ACC112 (cell line): ENCODE data around the gene ADORA3.

Experiments
- H2AFZ ChIP-seq: fragments of 200-600 bp; sonication (generic); one replicate; pipeline ENCODE4 v1.6.0; 2017; ENCODE audit warnings: antibody characterized with exemption, low read length; ENCODE audit not compliant: unreplicated experiment
- H3K27ac ChIP-seq: fragments of 200-600 bp; sonication (generic); 2 replicates; pipeline ENCODE4 v1.5.1; 2014; ENCODE audit warnings: low read depth, mild to moderate bottlenecking, antibody characterized with exemption, low read length, moderate library complexity
- H3K27me3 ChIP-seq: fragments of 200-600 bp; sonication (generic); 2 replicates; pipeline ENCODE4 v1.6.1; 2014; ENCODE audit warnings: mild to moderate bottlenecking, antibody characterized with exemption, low read length, moderate library complexity, mixed read lengths; ENCODE audit not compliant: insufficient read depth
- H3K36me3 ChIP-seq: fragments of 200-600 bp; sonication (generic); 2 replicates; pipeline ENCODE4 v1.6.1; 2016; ENCODE audit warnings: mild to moderate bottlenecking, antibody characterized with exemption, low read length, moderate library complexity, mixed read lengths; ENCODE audit not compliant: insufficient read depth
- H3K4me1 ChIP-seq: fragments of 200-600 bp; sonication (generic); one replicate; pipeline ENCODE4 v1.6.1; 2016; ENCODE audit warnings: low read length, mixed read lengths; ENCODE audit not compliant: insufficient read depth, unreplicated experiment, control insufficient read depth
- H3K4me3 ChIP-seq: fragments of 200-600 bp; sonication (generic); 2 replicates; pipeline ENCODE4 v1.5.1; 2014; ENCODE audit warnings: mild to moderate bottlenecking, low read depth, low read length
- H3K79me2 ChIP-seq: fragments of 200-600 bp; sonication (generic); one replicate; pipeline ENCODE4 v1.6.0; 2016; ENCODE audit warnings: low read length; ENCODE audit not compliant: control insufficient read depth, unreplicated experiment, insufficient read depth

The ADORA3 gene

GRCh38 chr1:111487133-111487532, 16.3 kb downstream of the ADORA3 start:
- Histone ChIP-seq H3K27me3 (peaks cover 2% of the 10 kb centered on the region; the same call in 1 of the 2 replicates), H3K27ac (no peak overlapping the region), H2AFZ (no peak overlapping the region), H3K4me1 (no peaks in the 10 kb centered on the region), H3K36me3 (no peaks in the 10 kb centered on the region), H3K79me2 (no peaks in the 10 kb centered on the region), H3K4me3 (no peak overlapping the region)

DNA sequence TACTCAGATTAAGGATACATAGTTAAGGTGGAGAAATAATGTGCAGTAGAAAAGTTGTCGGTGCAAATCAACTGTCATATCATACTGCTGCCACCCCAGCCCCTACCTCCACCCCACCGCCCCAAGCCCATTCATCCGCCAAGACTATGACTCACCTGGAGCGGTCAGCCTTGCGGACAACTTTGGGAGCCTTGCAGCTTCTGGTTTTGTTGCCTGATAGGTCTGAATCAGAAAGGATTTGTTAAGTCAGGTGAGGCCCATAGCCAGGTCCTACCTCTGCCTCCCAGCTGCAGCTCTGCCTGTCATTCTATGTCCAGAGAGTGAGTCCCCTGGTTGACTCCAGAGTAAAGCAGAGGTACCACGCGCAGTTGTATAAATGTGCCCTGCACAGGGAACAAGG, 17.0 kb downstream of the ADORA3 start:
- Histone ChIP-seq H3K36me3 (no peaks in the 10 kb centered on the region), H3K79me2 (no peaks in the 10 kb centered on the region), H3K27me3 (no peaks in the 10 kb centered on the region), H3K4me3 (no peak overlapping the region), H3K27ac (no peak overlapping the region), H3K4me1 (no peaks in the 10 kb centered on the region), H2AFZ (no peak overlapping the region)

DNA sequence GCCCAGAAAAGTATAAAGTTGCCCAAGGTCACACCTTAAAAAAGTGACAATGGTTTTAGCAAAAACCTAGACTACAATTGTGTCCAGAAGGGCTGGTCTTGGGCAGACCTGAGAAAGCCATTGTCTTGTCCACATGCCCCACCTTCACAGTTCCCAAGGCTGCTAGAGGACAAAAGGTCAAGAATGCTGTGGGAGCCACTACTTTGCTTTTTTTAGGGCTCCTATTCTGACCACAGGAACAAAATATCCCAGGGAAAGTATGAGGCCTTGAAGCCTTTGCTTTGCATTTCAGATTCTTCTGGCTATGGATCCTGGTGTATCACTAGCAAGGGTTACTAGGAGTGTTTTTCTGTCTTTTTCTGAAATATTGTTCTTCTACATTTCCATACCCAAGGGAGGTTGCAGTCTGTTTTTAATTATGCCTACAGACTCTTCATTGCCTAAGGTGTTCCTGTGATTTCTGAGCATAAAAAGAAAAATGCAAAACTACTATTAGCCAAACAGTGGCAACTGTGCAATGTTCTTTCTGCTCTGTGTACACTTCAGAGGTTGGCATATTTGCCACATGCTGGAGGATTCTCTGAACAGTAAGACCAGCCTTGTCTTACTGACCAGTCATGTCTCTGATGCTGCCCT, 18.9 kb downstream of the ADORA3 start:
- H3K27me3 ChIP-seq = no peaks in the 10 kb centered on the region
- H3K4me1 ChIP-seq = no peaks in the 10 kb centered on the region
- no peak overlapping the region for H3K4me3 ChIP-seq
- H2AFZ ChIP-seq = no peak overlapping the region
- H3K79me2 ChIP-seq = no peaks in the 10 kb centered on the region
- H3K36me3 ChIP-seq = no peaks in the 10 kb centered on the region
- no peak overlapping the region for H3K27ac ChIP-seq

DNA sequence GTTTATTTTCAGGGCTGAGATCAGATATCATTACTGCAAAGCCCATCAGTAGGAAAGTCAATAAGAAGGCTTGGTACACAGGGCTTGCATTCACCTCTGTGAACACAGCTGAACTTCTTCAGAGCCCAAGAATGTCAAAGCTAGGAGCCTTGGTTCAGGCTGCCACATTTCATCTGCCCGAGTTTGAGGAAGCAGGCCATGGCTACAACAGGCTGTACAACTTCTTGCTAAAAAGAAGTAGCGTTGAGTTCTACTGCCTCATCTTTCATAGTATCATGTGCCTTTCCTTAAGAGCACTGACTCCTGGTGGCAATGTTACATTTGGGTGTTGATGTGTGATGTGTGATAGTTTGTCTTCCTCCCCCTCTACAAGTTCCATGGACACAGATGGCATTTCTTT, 19.6 kb downstream of the ADORA3 start:
- Histone ChIP-seq H3K79me2 (no peaks in the 10 kb centered on the region), H3K4me3 (no peak overlapping the region), H3K27me3 (no peaks in the 10 kb centered on the region), H2AFZ (no peak overlapping the region), H3K36me3 (no peaks in the 10 kb centered on the region), H3K27ac (no peak overlapping the region), H3K4me1 (no peaks in the 10 kb centered on the region)

DNA sequence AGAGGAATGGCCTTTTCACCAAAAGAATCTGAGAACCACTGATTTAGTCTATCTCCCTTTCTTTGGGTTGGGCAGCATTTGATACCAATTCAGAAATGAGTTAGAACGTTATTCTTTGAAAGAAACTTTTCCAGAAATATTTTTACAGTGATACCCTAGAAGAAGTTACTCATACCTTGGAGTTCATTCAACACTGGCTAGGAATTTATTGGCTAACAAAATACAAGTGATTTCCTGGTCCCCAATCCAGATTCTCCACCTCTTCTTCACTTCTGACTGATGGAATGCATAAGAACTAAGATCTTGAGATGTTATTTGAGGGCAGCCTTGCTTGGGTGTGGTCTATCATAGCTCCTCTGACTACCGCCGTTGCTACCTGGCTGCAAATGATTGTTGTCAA, 20.3 kb downstream of the ADORA3 start:
- no peak overlapping the region for H3K27ac ChIP-seq
- H3K27me3 ChIP-seq = no peaks in the 10 kb centered on the region
- no peaks in the 10 kb centered on the region for H3K36me3 ChIP-seq
- no peaks in the 10 kb centered on the region for H3K79me2 ChIP-seq
- H3K4me1 ChIP-seq = no peaks in the 10 kb centered on the region
- H3K4me3 ChIP-seq = no peak overlapping the region
- H2AFZ ChIP-seq = no peak overlapping the region

DNA sequence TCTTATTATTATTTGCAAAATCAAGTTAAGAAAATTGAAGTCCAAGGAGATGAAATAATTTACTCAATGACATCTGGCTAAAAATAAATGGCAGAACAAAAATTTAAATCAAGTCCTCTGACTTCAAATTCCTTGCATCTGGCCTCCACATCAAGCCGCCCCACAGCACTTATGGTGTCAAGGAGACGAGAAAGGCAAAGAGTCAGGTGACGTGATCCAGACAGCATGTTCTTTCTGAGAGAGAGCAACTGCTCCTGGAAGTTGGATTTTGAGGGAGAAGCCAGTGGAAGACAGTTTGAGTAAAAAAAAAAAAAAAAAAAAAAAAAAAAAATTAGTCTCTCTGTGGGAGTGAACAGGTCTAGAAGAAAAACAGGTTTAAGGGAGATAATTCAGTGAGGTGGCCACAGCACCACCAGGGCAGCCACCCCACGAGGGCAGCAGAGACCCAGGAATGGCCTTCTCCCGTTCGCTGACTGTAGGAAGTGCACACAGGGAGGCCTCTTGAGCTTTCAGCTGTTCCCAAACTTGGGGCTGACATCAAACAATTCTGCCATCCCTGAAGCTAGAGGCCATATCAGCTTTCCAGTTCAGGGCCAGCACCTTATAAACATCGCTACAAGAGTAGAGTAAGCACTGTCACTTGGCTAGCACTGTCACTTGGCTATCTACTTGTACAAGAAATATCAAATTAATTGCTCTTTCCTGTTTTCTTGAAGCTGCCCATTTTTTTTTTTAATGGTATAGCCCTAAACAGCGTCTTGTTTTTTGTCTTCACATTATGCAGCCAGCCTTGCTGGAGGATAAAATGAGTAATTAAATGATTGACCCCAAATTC, 21.8 kb downstream of the ADORA3 start:
- no peaks in the 10 kb centered on the region for H3K27me3 ChIP-seq
- H3K79me2 ChIP-seq = no peaks in the 10 kb centered on the region
- H3K36me3 ChIP-seq = no peaks in the 10 kb centered on the region
- no peak overlapping the region for H3K27ac ChIP-seq
- H3K4me1 ChIP-seq = no peaks in the 10 kb centered on the region
- H3K4me3 ChIP-seq = no peak overlapping the region
- no peak overlapping the region for H2AFZ ChIP-seq

GRCh38 chr1:111480674-111481073, 22.8 kb downstream of the ADORA3 start:
- Histone ChIP-seq H3K27ac (no peak overlapping the region), H3K4me3 (no peak overlapping the region), H2AFZ (no peak overlapping the region)

GRCh38 chr1:111476761-111477309, 26.6 kb downstream of the ADORA3 start:
- no peak overlapping the region for H3K4me3 ChIP-seq
- no peak overlapping the region for H2AFZ ChIP-seq
- no peaks in the 10 kb centered on the region for H3K79me2 ChIP-seq
- H3K4me1 ChIP-seq = peaks cover 3% of the 10 kb centered on the region
- H3K27me3 ChIP-seq = no peaks in the 10 kb centered on the region
- no peaks in the 10 kb centered on the region for H3K36me3 ChIP-seq
- no peak overlapping the region for H3K27ac ChIP-seq

More at GRCh38 chr1:111480674-111481073, 22.8 kb downstream of the ADORA3 start:
- H3K79me2 ChIP-seq = no peaks in the 10 kb centered on the region
- H3K27me3 ChIP-seq = no peaks in the 10 kb centered on the region
- no peaks in the 10 kb centered on the region for H3K36me3 ChIP-seq
- no peaks in the 10 kb centered on the region for H3K4me1 ChIP-seq

- Histone ChIP-seq H3K27me3 (no peaks in the 10 kb centered on the region), H3K36me3 (no peaks in the 10 kb centered on the region), H3K27ac (no peak overlapping the region), H3K4me1 (peaks cover 3% of the 10 kb centered on the region), H3K4me3 (no peak overlapping the region), H2AFZ (no peak overlapping the region), H3K79me2 (no peaks in the 10 kb centered on the region)
Observed at GRCh38 chr1:111476214-111476613, 27.2 kb downstream of the ADORA3 start.

DNA sequence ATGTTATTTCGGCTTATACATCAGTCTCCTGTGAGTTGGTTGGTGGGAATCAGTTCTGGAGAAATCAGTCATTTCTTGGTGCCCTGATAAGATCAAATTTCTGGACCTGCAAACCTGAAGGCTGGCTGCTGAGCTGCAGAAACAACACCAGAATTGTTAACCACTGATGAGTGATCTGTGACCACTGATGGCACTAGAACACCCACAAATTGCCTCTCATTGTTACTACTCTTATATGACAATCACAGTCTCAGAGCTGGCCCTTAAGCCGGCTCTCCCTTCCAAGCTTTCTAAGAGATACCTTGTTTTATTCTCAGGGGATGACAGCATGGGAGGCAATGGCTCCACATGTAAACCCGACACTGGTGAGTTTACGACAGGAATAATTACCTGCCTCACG, 27.7 kb downstream of the ADORA3 start:
- H2AFZ ChIP-seq = no peak overlapping the region
- no peak overlapping the region for H3K4me3 ChIP-seq
- H3K27ac ChIP-seq = no peak overlapping the region
- H3K36me3 ChIP-seq = no peaks in the 10 kb centered on the region
- peaks cover 3% of the 10 kb centered on the region for H3K4me1 ChIP-seq
- no peaks in the 10 kb centered on the region for H3K27me3 ChIP-seq
- no peaks in the 10 kb centered on the region for H3K79me2 ChIP-seq

DNA sequence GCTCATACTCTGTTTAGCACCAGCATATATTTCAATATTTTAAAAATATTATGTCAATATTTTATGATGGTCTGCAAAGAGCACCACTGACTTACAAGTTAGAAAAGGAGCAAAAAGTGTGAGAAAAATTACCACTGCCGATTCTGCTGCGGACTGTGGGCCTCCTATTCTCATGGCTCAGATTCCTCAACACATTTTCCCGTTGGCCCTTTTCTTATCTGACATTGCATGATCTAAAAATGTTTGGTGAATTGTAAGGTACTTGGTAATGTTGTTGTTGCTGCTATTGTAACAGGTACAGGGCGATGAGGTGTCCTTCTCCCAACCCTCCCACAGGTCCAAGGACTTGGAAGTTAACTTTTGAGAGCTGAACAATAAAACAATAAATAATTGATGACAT, 28.9 kb downstream of the ADORA3 start:
- H3K27ac ChIP-seq = no peak overlapping the region
- peaks cover 3% of the 10 kb centered on the region for H3K4me1 ChIP-seq
- no peaks in the 10 kb centered on the region for H3K79me2 ChIP-seq
- no peak overlapping the region for H3K4me3 ChIP-seq
- H3K36me3 ChIP-seq = no peaks in the 10 kb centered on the region; the same call in 1 of the 2 replicates
- H3K27me3 ChIP-seq = no peaks in the 10 kb centered on the region
- no peak overlapping the region for H2AFZ ChIP-seq
